Activated CD4-positive, alpha-beta T cell treated with anti-CD3 and anti-CD28 coated beads, Interleukin-2, amount 10 ng/mL, durations not matched to agents 24 days and 14 days (primary cell): ENCODE results near the gene FBN1. TPM values are rescaled to one million over a fixed set of nuclear protein-coding genes. Genes with fewer than 3 reads are reported as not detected.
A peak's percentile ranks its signal among the peaks of the same experiment; 100 is the strongest.

Source experiments
- DNase-seq: peaks from one replicate; pipeline ENCODE4 v3.0.0; 2022
- H3K27ac Mint-ChIP-seq: one replicate; pipeline ENCODE4 v1.8.0; 2022; ENCODE audit warnings: mild to moderate bottlenecking, mixed read lengths
- H3K27me3 Mint-ChIP-seq: one replicate; pipeline ENCODE4 v1.8.0; 2022; ENCODE audit warnings: mixed read lengths
- H3K36me3 Mint-ChIP-seq: one replicate; pipeline ENCODE4 v1.8.0; 2022; ENCODE audit warnings: low read depth, mild to moderate bottlenecking, mixed read lengths
- H3K4me1 Mint-ChIP-seq: one replicate; pipeline ENCODE4 v1.8.0; 2021; ENCODE audit warnings: mixed read lengths
- H3K4me3 Mint-ChIP-seq: one replicate; pipeline ENCODE4 v1.8.0; 2022; ENCODE audit warnings: mild to moderate bottlenecking, moderate library complexity, mixed read lengths
- H3K9me3 Mint-ChIP-seq: one replicate; pipeline ENCODE4 v1.8.0; 2021; ENCODE audit warnings: mixed read lengths
- intact Hi-C: fragments of 100-400 bp; cut with micrococcal nuclease; formaldehyde crosslinking; loops from one replicate; pipeline ENCODE4 v1.15.1; 2023
- total RNA-seq: library from RNA; stranded (reverse); gene quantifications from 2 replicates; pipeline ENCODE4 v1.2.3, GENCODE V29; 2022

FBN1 gene
- total RNA-seq, 1 donor from 2014 or later, result 1.0 TPM

DNA sequence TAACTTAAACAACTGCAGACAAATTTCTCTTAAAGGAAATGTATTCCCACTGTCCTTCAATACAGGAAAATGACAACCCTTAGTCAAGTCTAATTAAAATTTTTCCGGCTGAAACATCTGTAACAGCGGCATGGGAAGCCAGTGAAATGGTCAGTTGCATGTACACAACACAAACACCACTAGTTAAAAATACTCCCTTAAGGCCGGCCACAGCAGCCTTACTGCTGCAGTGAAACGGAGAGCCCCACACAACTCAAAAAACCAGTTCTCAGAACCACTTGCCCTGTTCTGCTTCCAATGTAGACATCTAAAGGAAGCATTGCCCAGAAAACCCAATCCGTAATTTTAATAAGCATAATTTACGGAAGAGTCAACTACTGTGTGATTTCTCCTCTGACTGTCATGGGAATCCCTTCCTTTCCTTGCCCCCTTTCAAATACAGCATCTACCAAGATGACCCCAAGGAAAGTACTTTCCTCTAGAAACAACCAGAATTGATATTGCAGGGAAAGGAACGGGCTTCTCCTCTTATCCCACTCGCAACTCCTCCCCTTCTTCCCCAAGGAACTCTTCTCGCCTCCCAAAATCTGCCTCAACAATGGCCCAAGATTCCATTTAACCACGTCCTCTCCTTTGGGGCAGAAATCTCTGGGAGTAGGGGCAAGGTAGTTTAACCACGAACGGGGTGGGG, 1.6 kb downstream of the FBN1 start:
- intact Hi-C loops, result no loop called here
- no peak for DNase-seq
- Mint-ChIP-seq H3K27ac (no peak overlapping the region), H3K36me3 (no peaks in the 10 kb centered on the region), H3K4me3 (peak overlapping the region; percentile 55), H3K4me1 (peaks cover 2% of the 10 kb centered on the region), H3K27me3 (peaks cover 50% of the 10 kb centered on the region), H3K9me3 (no peaks in the 10 kb centered on the region)

DNA sequence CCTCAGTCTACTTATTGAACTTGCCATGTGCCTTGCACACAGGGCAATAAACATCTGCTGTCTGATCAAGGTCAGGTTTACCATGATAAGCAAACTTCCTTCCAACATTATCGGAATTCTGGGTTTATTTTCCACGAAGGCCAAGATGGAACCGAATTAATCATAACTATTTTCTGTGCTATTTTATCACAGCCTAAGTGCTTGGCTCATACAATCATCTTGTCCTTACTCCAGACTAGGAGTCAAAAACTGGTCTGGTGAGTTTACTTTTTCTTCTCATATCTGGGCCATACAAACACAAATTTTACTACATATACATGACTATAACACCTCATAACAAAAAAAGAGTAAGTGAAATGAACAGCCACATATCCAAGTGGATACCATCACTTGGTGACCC, 2.3 kb downstream of the FBN1 start:
- peaks cover 49% of the 10 kb centered on the region for H3K27me3 Mint-ChIP-seq
- H3K36me3 Mint-ChIP-seq, result no peaks in the 10 kb centered on the region
- peaks cover 2% of the 10 kb centered on the region for H3K4me1 Mint-ChIP-seq
- DNase-seq, result no peak
- H3K4me3 Mint-ChIP-seq, result no peak overlapping the region
- no peak overlapping the region for H3K27ac Mint-ChIP-seq
- no peaks in the 10 kb centered on the region for H3K9me3 Mint-ChIP-seq
- intact Hi-C loops, result no loop called here

DNA sequence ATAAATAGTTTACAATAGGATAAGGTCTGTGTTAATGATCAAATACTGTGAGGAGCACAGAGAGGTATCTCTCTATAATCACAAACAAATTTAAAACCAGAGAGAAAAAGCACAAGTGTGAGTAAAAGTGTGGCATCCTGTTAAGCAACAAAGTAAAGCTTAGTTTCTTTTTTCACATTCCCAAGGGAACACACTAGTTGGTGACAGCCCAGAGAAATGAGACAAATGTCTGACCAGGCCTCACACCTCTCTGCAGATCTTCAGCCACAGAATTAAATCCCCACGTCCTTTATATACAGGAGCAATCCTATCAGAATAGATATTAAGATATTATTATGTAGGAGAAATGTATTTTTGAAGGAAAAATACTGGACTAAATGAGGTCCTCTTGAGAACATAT, 2.7 kb downstream of the FBN1 start:
- peaks cover 2% of the 10 kb centered on the region for H3K4me1 Mint-ChIP-seq
- intact Hi-C loops, result no loop called here
- no peaks in the 10 kb centered on the region for H3K36me3 Mint-ChIP-seq
- peaks cover 46% of the 10 kb centered on the region for H3K27me3 Mint-ChIP-seq
- no peak for DNase-seq
- H3K27ac Mint-ChIP-seq, result no peak overlapping the region
- no peak overlapping the region for H3K4me3 Mint-ChIP-seq
- no peaks in the 10 kb centered on the region for H3K9me3 Mint-ChIP-seq

DNA sequence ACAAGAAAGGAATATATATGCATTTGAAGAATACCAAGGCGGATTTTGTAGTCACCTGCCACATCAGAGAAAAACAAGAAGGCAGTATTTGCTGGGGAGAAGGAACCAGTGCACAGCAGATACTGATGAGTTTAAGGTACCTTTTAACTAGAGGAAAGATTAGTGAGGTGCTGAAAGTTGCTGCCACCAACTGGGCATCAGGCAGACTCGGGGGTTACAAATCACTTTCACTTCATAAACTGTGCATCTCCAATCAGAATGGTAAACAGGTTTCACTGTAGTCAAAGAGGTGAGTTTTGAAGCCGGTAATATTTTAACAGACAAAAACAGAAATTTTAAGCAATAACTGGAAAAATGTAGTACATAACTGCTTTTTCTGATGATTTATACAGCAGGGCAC, 4.1 kb downstream of the FBN1 start:
- intact Hi-C loops, result no loop called here
- DNase-seq, result no peak
- no peaks in the 10 kb centered on the region for H3K9me3 Mint-ChIP-seq
- H3K27ac Mint-ChIP-seq, result no peak overlapping the region
- H3K36me3 Mint-ChIP-seq, result no peaks in the 10 kb centered on the region
- H3K4me3 Mint-ChIP-seq, result no peak overlapping the region
- H3K27me3 Mint-ChIP-seq, result peaks cover 37% of the 10 kb centered on the region
- peaks cover 2% of the 10 kb centered on the region for H3K4me1 Mint-ChIP-seq

DNA sequence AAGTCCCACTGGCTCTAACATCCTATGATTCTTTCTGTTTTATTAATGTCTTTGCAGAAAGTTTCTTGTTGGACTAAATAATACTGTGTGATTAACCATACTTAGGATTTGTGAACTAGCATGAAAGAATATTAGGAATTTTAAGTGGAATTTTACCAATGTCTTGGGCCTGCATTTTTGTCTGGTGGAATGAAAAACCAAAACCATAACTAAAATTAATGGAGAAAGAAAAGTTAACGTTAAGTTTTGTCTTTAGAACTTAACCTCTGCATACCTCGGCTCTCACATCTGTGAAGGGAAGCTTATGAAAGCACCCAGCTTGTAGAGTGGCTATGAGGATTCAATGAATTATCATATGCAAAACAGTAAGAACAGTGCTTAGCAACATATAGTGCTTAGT, 6.5 kb downstream of the FBN1 start:
- Mint-ChIP-seq H3K27me3 (peaks cover 27% of the 10 kb centered on the region), H3K4me1 (no peaks in the 10 kb centered on the region), H3K4me3 (no peak overlapping the region), H3K9me3 (no peaks in the 10 kb centered on the region), H3K36me3 (no peaks in the 10 kb centered on the region), H3K27ac (no peak overlapping the region)
- no peak for DNase-seq
- intact Hi-C loops, result no loop called here

DNA sequence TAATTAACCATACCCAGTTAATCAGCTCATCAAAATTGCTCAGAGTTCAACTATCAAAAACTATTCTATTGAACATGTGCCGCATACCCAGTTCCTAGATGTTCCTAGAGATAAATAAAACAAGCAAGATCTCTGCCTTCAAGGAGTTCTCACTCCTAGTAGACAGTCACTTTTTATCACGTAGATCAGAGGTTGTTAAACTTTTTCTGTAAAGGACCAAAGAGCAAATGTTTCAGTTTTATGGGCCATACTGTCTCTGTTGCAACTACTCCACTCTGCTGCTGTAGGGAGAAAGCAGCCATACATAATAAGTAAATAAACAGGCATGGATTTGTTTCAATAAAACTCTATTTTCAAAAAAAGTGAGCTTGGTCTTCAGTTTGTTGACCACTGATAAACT, 7.9 kb downstream of the FBN1 start:
- intact Hi-C loops, result no loop called here
- Mint-ChIP-seq H3K27ac (no peak overlapping the region), H3K27me3 (peaks cover 15% of the 10 kb centered on the region), H3K9me3 (no peaks in the 10 kb centered on the region), H3K4me3 (no peak overlapping the region), H3K36me3 (no peaks in the 10 kb centered on the region), H3K4me1 (no peaks in the 10 kb centered on the region)
- DNase-seq, result no peak

DNA sequence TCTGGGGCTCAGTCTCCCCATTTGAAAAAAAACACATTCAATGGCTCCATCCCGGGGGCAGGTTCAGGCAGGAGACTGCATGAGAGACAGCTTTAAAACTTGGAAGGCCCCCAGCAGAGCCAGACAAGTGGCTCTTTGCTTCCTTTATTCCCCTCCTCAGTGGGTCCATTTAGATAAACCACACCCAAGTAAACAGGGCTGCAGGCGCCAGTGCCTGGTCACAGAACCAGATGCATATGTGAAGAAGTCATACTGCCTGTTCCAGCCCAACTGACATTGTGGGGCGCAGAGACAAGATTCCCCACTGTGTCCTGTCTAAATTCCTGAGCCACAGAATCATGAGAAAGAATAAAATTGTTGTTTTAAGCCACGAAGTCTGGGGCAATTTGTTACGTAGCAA, 9.0 kb downstream of the FBN1 start:
- peaks cover 9% of the 10 kb centered on the region for H3K27me3 Mint-ChIP-seq
- no peaks in the 10 kb centered on the region for H3K4me1 Mint-ChIP-seq
- intact Hi-C loops, result no loop called here
- no peaks in the 10 kb centered on the region for H3K9me3 Mint-ChIP-seq
- H3K27ac Mint-ChIP-seq, result no peak overlapping the region
- no peak overlapping the region for H3K4me3 Mint-ChIP-seq
- DNase-seq, result no peak
- no peaks in the 10 kb centered on the region for H3K36me3 Mint-ChIP-seq

DNA sequence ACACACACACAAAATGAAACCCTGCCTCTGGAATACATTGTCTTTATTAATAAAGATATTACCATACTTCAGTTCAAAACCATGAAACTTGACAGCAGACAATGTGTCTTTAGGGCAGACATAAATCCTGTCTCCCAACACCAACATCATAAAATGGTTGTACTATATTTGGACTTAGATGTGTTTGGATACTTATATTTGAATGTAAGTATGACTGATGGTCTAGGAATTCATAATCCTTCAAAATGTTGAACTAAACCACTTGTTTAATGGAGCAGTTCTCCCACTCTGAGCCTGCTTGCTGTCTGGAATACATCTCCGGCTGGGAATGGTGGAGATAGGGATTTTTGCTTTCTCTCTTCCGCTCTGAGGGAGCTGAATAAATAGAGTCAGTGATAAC, 10.6 kb downstream of the FBN1 start:
- no peaks in the 10 kb centered on the region for H3K9me3 Mint-ChIP-seq
- H3K4me3 Mint-ChIP-seq, result no peak overlapping the region
- H3K27ac Mint-ChIP-seq, result no peak overlapping the region
- no peak for DNase-seq
- peaks cover 6% of the 10 kb centered on the region for H3K27me3 Mint-ChIP-seq
- intact Hi-C loops, result no loop called here
- H3K36me3 Mint-ChIP-seq, result no peaks in the 10 kb centered on the region
- H3K4me1 Mint-ChIP-seq, result no peaks in the 10 kb centered on the region

DNA sequence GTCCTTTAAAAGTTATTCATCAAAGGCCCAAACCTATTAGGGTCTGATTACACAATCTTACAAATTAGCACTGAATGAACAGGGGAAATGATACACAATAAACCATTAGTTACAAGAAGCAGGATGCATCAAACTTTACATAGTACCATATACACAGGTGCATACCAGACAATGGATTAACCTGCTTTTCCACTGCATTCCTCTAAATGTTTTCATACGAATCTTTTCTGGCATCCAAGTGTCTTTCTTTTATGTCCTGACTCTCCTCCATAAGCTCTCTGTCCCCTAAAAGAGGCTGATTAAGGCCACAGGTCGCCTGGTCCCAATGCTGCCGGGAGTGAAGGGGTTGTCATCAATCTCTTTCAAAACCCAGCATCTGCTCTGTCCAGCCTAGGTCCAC, 11.4 kb downstream of the FBN1 start:
- intact Hi-C loops, result no loop called here
- no peak overlapping the region for H3K4me3 Mint-ChIP-seq
- no peaks in the 10 kb centered on the region for H3K9me3 Mint-ChIP-seq
- H3K27me3 Mint-ChIP-seq, result peaks cover 6% of the 10 kb centered on the region
- no peaks in the 10 kb centered on the region for H3K4me1 Mint-ChIP-seq
- no peak overlapping the region for H3K27ac Mint-ChIP-seq
- no peaks in the 10 kb centered on the region for H3K36me3 Mint-ChIP-seq
- DNase-seq, result no peak

DNA sequence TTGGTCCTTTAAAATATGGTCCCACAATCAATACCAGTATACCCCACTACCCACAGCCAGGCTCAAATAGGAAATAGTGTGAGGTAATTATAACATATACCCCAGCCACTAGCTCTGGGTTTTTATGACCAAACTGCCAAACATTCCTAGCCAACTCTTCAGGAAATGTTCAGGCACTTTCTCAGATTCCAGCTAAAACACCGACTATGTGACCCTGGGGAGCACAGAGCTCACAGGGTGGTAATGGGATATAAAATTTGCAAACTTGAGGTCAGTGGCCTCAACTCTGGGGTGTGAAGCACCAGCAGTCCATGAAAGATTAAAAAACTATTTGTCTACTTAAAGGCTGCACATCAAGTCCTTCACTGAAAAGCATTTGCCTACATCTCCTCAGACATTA, 12.9 kb downstream of the FBN1 start:
- DNase-seq, result no peak
- Mint-ChIP-seq H3K27ac (no peak overlapping the region), H3K4me3 (no peak overlapping the region), H3K4me1 (no peaks in the 10 kb centered on the region), H3K9me3 (no peaks in the 10 kb centered on the region), H3K27me3 (peaks cover 6% of the 10 kb centered on the region), H3K36me3 (no peaks in the 10 kb centered on the region)
- intact Hi-C loops, result no loop called here

DNA sequence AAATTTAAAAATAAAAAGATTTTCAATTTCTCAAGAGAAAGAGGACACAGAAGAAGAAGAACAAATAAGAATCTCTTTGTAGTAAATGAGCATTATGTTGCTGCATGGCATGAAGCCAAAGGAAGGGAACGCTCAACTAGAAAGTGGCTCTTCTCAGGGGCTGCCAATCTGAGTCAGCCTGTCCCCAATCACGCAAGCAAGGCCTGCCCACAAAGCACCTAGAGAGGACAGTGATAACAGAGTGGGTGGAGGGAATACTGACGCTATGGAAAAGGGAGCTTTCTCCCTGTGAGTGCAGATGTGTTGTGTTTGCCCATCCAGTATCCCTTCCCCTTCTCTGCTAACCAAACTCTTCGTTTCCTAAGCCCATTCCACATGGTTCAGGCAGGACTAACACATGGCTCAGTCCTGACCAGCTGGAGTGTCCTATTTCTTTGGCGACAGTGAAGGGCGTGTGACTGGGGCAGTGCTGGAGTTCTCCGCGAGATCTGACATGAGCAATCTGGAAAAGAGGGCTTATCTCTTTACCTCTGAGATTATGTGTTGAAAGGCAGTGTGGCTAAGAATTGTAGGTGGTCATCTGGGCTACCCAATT, 14.2 kb downstream of the FBN1 start:
- Mint-ChIP-seq H3K4me3 (no peak overlapping the region), H3K4me1 (no peaks in the 10 kb centered on the region), H3K9me3 (no peaks in the 10 kb centered on the region), H3K27me3 (peaks cover 3% of the 10 kb centered on the region), H3K36me3 (no peaks in the 10 kb centered on the region), H3K27ac (no peak overlapping the region)
- intact Hi-C loops, result no loop called here
- no peak for DNase-seq

DNA sequence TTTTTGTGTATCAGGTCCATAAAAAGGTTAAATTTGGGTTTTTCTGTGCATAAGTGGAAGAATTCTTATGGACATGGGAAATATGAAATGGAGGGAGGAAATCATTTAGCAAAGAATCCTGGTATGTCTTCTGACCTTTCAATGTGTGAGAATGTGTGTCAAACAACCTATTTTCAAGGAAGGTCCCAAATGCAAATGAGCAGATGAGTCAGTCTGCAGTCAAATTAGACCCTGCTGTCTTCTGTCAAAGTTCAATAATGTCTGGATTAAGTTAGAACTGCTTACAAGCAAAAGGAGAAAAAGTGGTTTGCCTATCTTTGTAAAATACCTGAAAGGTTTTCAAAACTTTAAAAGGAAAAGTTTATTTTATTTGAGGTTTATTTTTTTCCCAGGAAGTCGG, 15.3 kb downstream of the FBN1 start:
- DNase-seq, result no peak
- H3K4me3 Mint-ChIP-seq, result no peak overlapping the region
- no peaks in the 10 kb centered on the region for H3K4me1 Mint-ChIP-seq
- H3K27me3 Mint-ChIP-seq, result no peaks in the 10 kb centered on the region
- no peaks in the 10 kb centered on the region for H3K9me3 Mint-ChIP-seq
- no peak overlapping the region for H3K27ac Mint-ChIP-seq
- H3K36me3 Mint-ChIP-seq, result no peaks in the 10 kb centered on the region
- intact Hi-C loops, result no loop called here

DNA sequence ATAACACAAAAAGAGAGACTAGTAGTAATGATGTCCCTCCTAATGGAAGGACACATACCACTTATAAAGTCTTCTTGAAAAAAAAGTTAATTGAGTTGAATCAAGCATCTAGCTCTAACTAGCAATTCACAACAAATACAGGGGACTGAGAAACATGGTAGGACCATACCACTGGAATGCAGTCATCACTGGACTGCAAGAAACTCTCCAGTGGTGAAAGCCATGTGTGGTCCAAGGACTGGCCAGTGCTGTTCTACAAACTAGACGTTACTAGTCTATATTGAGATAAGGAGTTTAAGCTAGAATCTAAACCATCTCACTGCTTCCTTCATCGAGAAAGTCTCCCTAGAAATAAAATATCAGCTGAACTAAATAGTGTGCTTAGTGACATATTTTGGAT, 16.7 kb downstream of the FBN1 start:
- H3K27me3 Mint-ChIP-seq, result no peaks in the 10 kb centered on the region
- H3K4me3 Mint-ChIP-seq, result no peak overlapping the region
- no peak for DNase-seq
- intact Hi-C loops, result no loop called here
- H3K36me3 Mint-ChIP-seq, result no peaks in the 10 kb centered on the region
- no peaks in the 10 kb centered on the region for H3K9me3 Mint-ChIP-seq
- no peak overlapping the region for H3K27ac Mint-ChIP-seq
- no peaks in the 10 kb centered on the region for H3K4me1 Mint-ChIP-seq

DNA sequence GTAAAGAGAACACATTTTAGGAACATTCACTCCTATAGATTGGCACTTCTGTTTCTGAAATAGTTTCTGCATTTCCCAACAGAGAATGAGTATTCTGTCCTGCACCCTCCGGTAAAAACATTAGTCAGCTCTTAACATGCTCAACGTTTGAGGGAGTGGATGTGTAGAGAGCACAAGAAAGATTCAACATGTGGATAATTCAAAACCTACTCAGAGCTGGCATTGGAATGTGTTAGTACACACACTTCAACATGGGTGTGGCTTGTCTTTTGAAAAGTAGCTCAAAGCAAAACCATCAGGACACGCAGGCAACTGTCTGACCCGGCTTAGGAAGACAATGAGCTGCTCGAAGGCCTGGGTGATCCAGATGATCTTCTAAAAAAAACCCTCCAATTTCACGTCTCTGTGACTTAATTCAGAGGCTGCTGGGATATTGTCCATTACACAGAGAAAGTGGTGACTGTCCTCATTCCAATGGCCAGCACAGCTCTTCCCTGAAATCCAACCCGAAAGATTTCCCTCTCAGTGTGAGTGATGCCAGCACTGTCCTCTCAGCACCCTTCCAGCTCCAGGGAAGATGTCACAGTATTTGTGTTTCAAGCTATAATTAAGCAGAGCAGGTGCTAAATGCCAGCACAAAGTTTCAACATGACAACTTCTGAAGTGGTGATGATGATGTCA, 18.1 kb downstream of the FBN1 start:
- Mint-ChIP-seq H3K36me3 (no peaks in the 10 kb centered on the region), H3K27ac (no peak overlapping the region), H3K4me1 (no peaks in the 10 kb centered on the region), H3K27me3 (no peaks in the 10 kb centered on the region), H3K9me3 (no peaks in the 10 kb centered on the region), H3K4me3 (no peak overlapping the region)
- no peak for DNase-seq
- intact Hi-C loops, result no loop called here
